H1 (cell line): ENCODE results near the gene HRH3. TPM values are rescaled to one million over a fixed set of nuclear protein-coding genes. Genes with fewer than 3 reads are reported as not detected.

Experiments used
- GTF2F1 ChIP-seq: IDR thresholded peaks from 2 replicates; pipeline ENCODE4 v1.6.1; 2012; ENCODE audit warnings: low read depth, low read length, improper control_type of control experiment, borderline replicate concordance
- NRF1 ChIP-seq: IDR thresholded peaks from 2 replicates; pipeline ENCODE4 v1.6.1; 2011; ENCODE audit warnings: mild to moderate bottlenecking, low read depth, low read length, improper control_type of control experiment
- TBP ChIP-seq: IDR thresholded peaks from 2 replicates; pipeline ENCODE4 v1.6.1; 2011; ENCODE audit warnings: low read depth, low read length, improper control_type of control experiment
- polyA plus RNA-seq, 7 experiments: library from polyadenylated mRNA; depleted of rRNA in 3 of 7; stranded (reverse) in 5 of 7; unstranded in 2 of 7; fragments of >200 nt in 5 of 7; fragments of 200-250 nt in 2 of 7; gene quantifications; 1 replicate in 5 of 7; 2 replicates in 1 of 7; 4 replicates in 1 of 7; pipeline versions ENCODE4 v1.2.1 to v1.2.3, GENCODE V29; 2011 to 2013; ENCODE audit warnings: missing spikeins in 2 of 7, mixed read lengths in 2 of 7
- total RNA-seq: library from RNA; stranded (reverse); fragmentation: NEBNext Ultra II Directional; extraction: Animal tissue kit (Norgen Biotek cat#: 25700); gene quantifications from 2 replicates; pipeline ENCODE4 v1.2.1, GENCODE V29; 2021

The HRH3 gene
- total and polyA plus RNA-seq, 2 of the 8 experiments (the other 6 are each of a cell fraction or from before 2014, with no cell fraction given), result 2.0 to 4.5 TPM

- TF ChIP-seq GTF2F1 (no peak), TBP (no peak), NRF1 (no peak)
- TF ChIP-seq, all 59 proteins: peak for 0
Observed at GRCh38 chr20:62237514-62237800, 17.4 kb upstream of the HRH3 start (continued).
